Germinal center (tissue), 1 donor: Measurements from ENCODE around the gene RNU2-63P.
"Not testable (repeated sequence)": the region's sequence is repeated elsewhere in the genome, so short reads cannot be mapped to it uniquely, and the experiment has no call there.

Experiments
- DNase-seq: peaks from one replicate; pipeline ENCODE4 v3.0.0; 2012; ENCODE audit warnings: mixed read lengths, low spot score

RNU2-63P gene

GRCh38 chr2:88028931-88029330, 12.6 kb upstream of the RNU2-63P start:
- no peak for DNase-seq

GRCh38 chr2:88027697-88028389, 11.5 kb upstream of the RNU2-63P start:
- no peak for DNase-seq

- no peak for DNase-seq
Observed at GRCh38 chr2:88024509-88024908, 8.2 kb upstream of the RNU2-63P start.

- no peak for DNase-seq
Observed at GRCh38 chr2:88022669-88022921, 6.2 kb upstream of the RNU2-63P start.

GRCh38 chr2:88019985-88020384, 3.6 kb upstream of the RNU2-63P start:
- no peak for DNase-seq

GRCh38 chr2:88018909-88019308, 2.6 kb upstream of the RNU2-63P start:
- no peak for DNase-seq

GRCh38 chr2:88018077-88018805, 1.9 kb upstream of the RNU2-63P start:
- DNase-seq, result not testable (repeated sequence)

GRCh38 chr2:88017780-88018038, 1.4 kb upstream of the RNU2-63P start:
- DNase-seq, result not testable (repeated sequence)

- DNase-seq, result peak; percentile 71
Observed at GRCh38 chr2:88016960-88017779, 823 bp upstream of the RNU2-63P start.

GRCh38 chr2:88011011-88011410, 5.3 kb downstream of the RNU2-63P start:
- no peak for DNase-seq

GRCh38 chr2:88010136-88010535, 6.2 kb downstream of the RNU2-63P start:
- DNase-seq, result no peak

GRCh38 chr2:88006912-88007439, 9.4 kb downstream of the RNU2-63P start:
- no peak for DNase-seq

- DNase-seq, result no peak
Observed at GRCh38 chr2:88005776-88006175, 10.6 kb downstream of the RNU2-63P start.

GRCh38 chr2:88003074-88003755, 13.1 kb downstream of the RNU2-63P start:
- DNase-seq, result no peak

- no peak for DNase-seq
Observed at GRCh38 chr2:88002359-88002707, 14.0 kb downstream of the RNU2-63P start.

- not testable (repeated sequence) for DNase-seq
Observed at GRCh38 chr2:88000474-88000873, 15.9 kb downstream of the RNU2-63P start.

GRCh38 chr2:87996570-87996969, 19.8 kb downstream of the RNU2-63P start:
- DNase-seq, result no peak

- DNase-seq, result no peak
Observed at GRCh38 chr2:87995756-87996155, 20.6 kb downstream of the RNU2-63P start.

GRCh38 chr2:87994304-87994850, 22.0 kb downstream of the RNU2-63P start:
- DNase-seq, result not testable (repeated sequence)

GRCh38 chr2:87992569-87992968, 23.8 kb downstream of the RNU2-63P start:
- not testable (repeated sequence) for DNase-seq

GRCh38 chr2:87987473-87987872, 28.9 kb downstream of the RNU2-63P start:
- DNase-seq, result not testable (repeated sequence)

- DNase-seq, result not testable (repeated sequence)
Observed at GRCh38 chr2:87985902-87986301, 30.4 kb downstream of the RNU2-63P start.
